MM.1S (cell line): Measurements from ENCODE around the gene NKX2-2.

Experiments
- DNase-seq: peaks from one replicate; pipeline ENCODE4 v3.0.0-alpha.2; 2015
- H2AFZ ChIP-seq: fragments of 300-600 bp; sonication (generic); 2 replicates; pipeline ENCODE4 v1.6.0; 2016; ENCODE audit warnings: antibody characterized with exemption, low read length
- H3F3A ChIP-seq: fragments of 300-600 bp; sonication (generic); 2 replicates; pipeline ENCODE4 v1.6.1; 2016; ENCODE audit warnings: mild to moderate bottlenecking, antibody characterized with exemption, low read length, moderate library complexity, mixed read lengths; ENCODE audit not compliant: insufficient read depth
- H3K27ac ChIP-seq: fragments of 300-600 bp; sonication (generic); 2 replicates; pipeline ENCODE4 v1.5.1; 2016; ENCODE audit warnings: mild to moderate bottlenecking, low read length
- H3K27me3 ChIP-seq: fragments of 300-600 bp; sonication (generic); replicated peaks from 2 replicates; pipeline ENCODE4 v1.6.0; 2016; ENCODE audit warnings: low read length; ENCODE audit not compliant: insufficient read depth
- H3K36me3 ChIP-seq: fragments of 300-600 bp; sonication (generic); replicated peaks from 2 replicates; pipeline ENCODE4 v1.6.1; 2016; ENCODE audit warnings: mild to moderate bottlenecking, low read length, mixed read lengths; ENCODE audit not compliant: insufficient read depth
- H3K4me1 ChIP-seq: fragments of 300-600 bp; sonication (generic); 2 replicates; pipeline ENCODE4 v1.6.1; 2016; ENCODE audit warnings: low read length, mixed read lengths
- H3K4me2 ChIP-seq: fragments of 300-600 bp; sonication (generic); 2 replicates; pipeline ENCODE4 v1.6.0; 2016; ENCODE audit warnings: low read depth, low read length
- H3K4me3 ChIP-seq: fragments of 300-600 bp; sonication (generic); 2 replicates; pipeline ENCODE4 v1.5.1; 2016; ENCODE audit warnings: low read length, mixed read lengths
- H3K79me2 ChIP-seq: fragments of 300-600 bp; sonication (generic); 2 replicates; pipeline ENCODE4 v1.6.1; 2016; ENCODE audit warnings: mixed run types, low read length, mixed read lengths
- H3K9ac ChIP-seq: fragments of 300-600 bp; sonication (generic); 2 replicates; pipeline ENCODE4 v1.6.1; 2016; ENCODE audit warnings: low read length, mixed read lengths
- H3K9me2 ChIP-seq: fragments of 300-600 bp; sonication (generic); replicated peaks from 2 replicates; pipeline ENCODE4 v1.6.1; 2016; ENCODE audit warnings: mild to moderate bottlenecking, low read length, mixed read lengths; ENCODE audit not compliant: insufficient read depth
- H3K9me3 ChIP-seq: fragments of 300-600 bp; sonication (generic); replicated peaks from 2 replicates; pipeline ENCODE4 v1.6.1; 2016; ENCODE audit warnings: mild to moderate bottlenecking, low read length, mixed read lengths; ENCODE audit not compliant: insufficient read depth
- H4K20me1 ChIP-seq: fragments of 300-600 bp; sonication (generic); 2 replicates; pipeline ENCODE4 v1.6.1; 2016; ENCODE audit warnings: mild to moderate bottlenecking, low read length, moderate library complexity, mixed read lengths; ENCODE audit not compliant: insufficient read depth
- EZH2 ChIP-seq: fragments of 300-600 bp; sonication (generic); optimal IDR thresholded peaks from 2 replicates; pipeline ENCODE3; 2017; ENCODE audit warnings: low read depth, mild to moderate bottlenecking, antibody characterized with exemption, low read length, mixed read lengths
- EZH2phosphoT487 ChIP-seq: fragments of 300-600 bp; sonication (generic); IDR thresholded peaks from 2 replicates; pipeline ENCODE4 v1.6.1; 2018; ENCODE audit warnings: antibody characterized with exemption, low read length
- TF ChIP-seq, protein P1 (sequence below): fragments of 300-600 bp; sonication (generic); IDR thresholded peaks from 2 replicates; pipeline ENCODE4 v1.5.1; 2016; ENCODE audit warnings: antibody characterized with exemption, low read length, mixed read lengths

NKX2-2 gene

GRCh38 chr20:21516180-21516567 is 2.3 kb upstream of the NKX2-2 start:
- no peaks in the 10 kb centered on the region for H3F3A ChIP-seq
- no peak overlapping the region for H3K4me3 ChIP-seq
- H3K4me1 ChIP-seq = no peaks in the 10 kb centered on the region
- no peak for DNase-seq
- H3K27me3 ChIP-seq = peaks cover 69% of the 10 kb centered on the region
- H3K9ac ChIP-seq = no peak overlapping the region
- no peak for TF ChIP-seq EZH2
- TF ChIP-seq, protein P1, sequence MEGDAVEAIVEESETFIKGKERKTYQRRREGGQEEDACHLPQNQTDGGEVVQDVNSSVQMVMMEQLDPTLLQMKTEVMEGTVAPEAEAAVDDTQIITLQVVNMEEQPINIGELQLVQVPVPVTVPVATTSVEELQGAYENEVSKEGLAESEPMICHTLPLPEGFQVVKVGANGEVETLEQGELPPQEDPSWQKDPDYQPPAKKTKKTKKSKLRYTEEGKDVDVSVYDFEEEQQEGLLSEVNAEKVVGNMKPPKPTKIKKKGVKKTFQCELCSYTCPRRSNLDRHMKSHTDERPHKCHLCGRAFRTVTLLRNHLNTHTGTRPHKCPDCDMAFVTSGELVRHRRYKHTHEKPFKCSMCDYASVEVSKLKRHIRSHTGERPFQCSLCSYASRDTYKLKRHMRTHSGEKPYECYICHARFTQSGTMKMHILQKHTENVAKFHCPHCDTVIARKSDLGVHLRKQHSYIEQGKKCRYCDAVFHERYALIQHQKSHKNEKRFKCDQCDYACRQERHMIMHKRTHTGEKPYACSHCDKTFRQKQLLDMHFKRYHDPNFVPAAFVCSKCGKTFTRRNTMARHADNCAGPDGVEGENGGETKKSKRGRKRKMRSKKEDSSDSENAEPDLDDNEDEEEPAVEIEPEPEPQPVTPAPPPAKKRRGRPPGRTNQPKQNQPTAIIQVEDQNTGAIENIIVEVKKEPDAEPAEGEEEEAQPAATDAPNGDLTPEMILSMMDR = no peak
- TF ChIP-seq EZH2phosphoT487 = no peak
- no peak overlapping the region for H3K27ac ChIP-seq
- no peaks in the 10 kb centered on the region for H3K79me2 ChIP-seq
- H3K36me3 ChIP-seq = no peaks in the 10 kb centered on the region
- no peak overlapping the region for H2AFZ ChIP-seq
- no peaks in the 10 kb centered on the region for H4K20me1 ChIP-seq
- no peak overlapping the region for H3K4me2 ChIP-seq
- no peaks in the 10 kb centered on the region for H3K9me3 ChIP-seq
- no peaks in the 10 kb centered on the region for H3K9me2 ChIP-seq

- peaks cover 63% of the 10 kb centered on the region for H3K27me3 ChIP-seq
- H3K4me3 ChIP-seq = no peak overlapping the region
- TF ChIP-seq, protein P1 = no peak
- TF ChIP-seq EZH2 (no peak), EZH2phosphoT487 (no peak)
Measured at GRCh38 chr20:21515300-21516179, 1.7 kb upstream of the NKX2-2 start.

GRCh38 chr20:21514553-21515251 is 838 bp upstream of the NKX2-2 start:
- Histone ChIP-seq H3K4me1 (no peaks in the 10 kb centered on the region), H3K36me3 (no peaks in the 10 kb centered on the region), H3K9me2 (no peaks in the 10 kb centered on the region), H3K9ac (no peak overlapping the region), H3K4me3 (no peak overlapping the region), H3F3A (no peaks in the 10 kb centered on the region), H3K9me3 (no peaks in the 10 kb centered on the region), H3K79me2 (no peaks in the 10 kb centered on the region), H3K27me3 (peaks cover 61% of the 10 kb centered on the region), H4K20me1 (no peaks in the 10 kb centered on the region), H3K27ac (no peak overlapping the region), H3K4me2 (no peak overlapping the region), H2AFZ (no peak overlapping the region)
- DNase-seq = no peak
- TF ChIP-seq EZH2 (no peak), EZH2phosphoT487 (no peak)
- TF ChIP-seq, protein P1 = no peak

More at GRCh38 chr20:21515300-21516179, 1.7 kb upstream of the NKX2-2 start:
- Histone ChIP-seq H3K4me1 (no peaks in the 10 kb centered on the region), H3K79me2 (no peaks in the 10 kb centered on the region), H3K36me3 (no peaks in the 10 kb centered on the region), H2AFZ (no peak overlapping the region), H3K9me3 (no peaks in the 10 kb centered on the region), H3K9me2 (no peaks in the 10 kb centered on the region), H3K27ac (no peak overlapping the region), H4K20me1 (no peaks in the 10 kb centered on the region), H3K9ac (no peak overlapping the region), H3K4me2 (no peak overlapping the region), H3F3A (no peaks in the 10 kb centered on the region)
- DNase-seq = no peak
